Measurements from ENCODE around the gene SMYD1. TPM values are rescaled to one million over a fixed set of nuclear protein-coding genes. Genes with fewer than 3 reads are reported as not detected.
"Not testable (repeated sequence)": the region's sequence is repeated elsewhere in the genome, so short reads cannot be mapped to it uniquely, and the experiment has no call there.

SMYD1 gene
- total and polyA plus RNA-seq, 2 donors (not counting 1 experiment from before 2014, with no cell fraction given): not detected

GRCh38 chr2:88042476-88042875 is 25.1 kb upstream of the SMYD1 start:
- no peaks in the 10 kb centered on the region for H3K27me3 ChIP-seq (replicated peaks in 1 of 4; ENCODE audit: control extremely low read depth in 1 of 4, control insufficient read depth in 3 of 4, insufficient read depth in 4 of 4, low read length in 3 of 4)
- H3K4me1 ChIP-seq (ENCODE audit: control insufficient read depth in 2 of 2, insufficient read depth in 2 of 2, low read length in 2 of 2): no peaks in the 10 kb centered on the region
- H3K4me3 ChIP-seq (ENCODE audit: control extremely low read depth in 1 of 5, extremely low read depth in 1 of 5, insufficient read depth in 1 of 5, low read depth in 2 of 5, low read length in 4 of 5): no peak overlapping the region
- Mint-ChIP-seq H3K4me1 (peaks cover 32% of the 10 kb centered on the region), H3K27me3 (no peaks in the 10 kb centered on the region), H3K9me3 (ENCODE audit: insufficient read depth) (no peaks in the 10 kb centered on the region), H3K4me3 (no peak overlapping the region), H3K27ac (no peak overlapping the region)
- ChIA-PET CTCF (interaction anchor here (0.7 kb wide), 1 partner anchor 545 kb away, joined by 4 read pairs; no protein-coding TSS in a partner anchor), POLR2A (no interaction called here)
- intact Hi-C loops (cut with micrococcal nuclease): no loop called here
- no peak overlapping the region for H3K9ac ChIP-seq (ENCODE audit: low read length)
- H3K9me3 ChIP-seq (ENCODE audit: control extremely low read depth in 1 of 3, control insufficient read depth in 2 of 3, insufficient read depth in 1 of 3, low read length in 2 of 3): no peaks in the 10 kb centered on the region
- no CpG with 5 or more reads among the region's 5 CpGs for WGBS (ENCODE audit: insufficient coverage)
- H3K79me2 ChIP-seq (ENCODE audit: control insufficient read depth, insufficient read depth, low read length): peaks cover 70% of the 10 kb centered on the region
- H3K4me2 ChIP-seq (replicated peaks; ENCODE audit: low read depth, low read length, poor library complexity, severe bottlenecking): no peak overlapping the region
- H3K27ac ChIP-seq (ENCODE audit: low read length in 2 of 2): no peak overlapping the region
- no peak for DNase-seq
- H3K36me3 ChIP-seq (replicated peaks in 1 of 2; ENCODE audit: control extremely low read depth in 1 of 2, control insufficient read depth in 1 of 2, extremely low read depth in 1 of 2, insufficient read depth in 2 of 2, low read length in 1 of 2): peaks cover 0 to 7% of the 10 kb centered on the region in 2 experiments
- ATAC-seq (ENCODE audit: low read depth): no peak
- TF ChIP-seq EZH2 (IDR thresholded peaks at IDR 0.05; ENCODE audit: borderline replicate concordance, insufficient read depth, low read depth, low read length, poor library complexity, severe bottlenecking): no peak
- TF ChIP-seq CTCF (IDR thresholded peaks at IDR 0.05): no peak
- H2AFZ ChIP-seq (ENCODE audit: insufficient read depth, low read depth, low read length, poor library complexity, severe bottlenecking): no peak overlapping the region
- peaks cover 18% of the 10 kb centered on the region for H4K20me1 ChIP-seq (ENCODE audit: control insufficient read depth, insufficient read depth, low read length, poor library complexity, severe bottlenecking)

GRCh38 chr2:88045561-88045960 is 22.1 kb upstream of the SMYD1 start:
- H3K27me3 Mint-ChIP-seq; H3K27ac ChIP-seq (ENCODE audit: low read length in 2 of 2); H3K27me3 ChIP-seq (replicated peaks in 1 of 4; ENCODE audit: control extremely low read depth in 1 of 4, control insufficient read depth in 3 of 4, insufficient read depth in 4 of 4, low read length in 3 of 4); H3K4me3 Mint-ChIP-seq; H3K9me3 Mint-ChIP-seq (ENCODE audit: insufficient read depth); H3K27ac Mint-ChIP-seq; H3K4me2 ChIP-seq (replicated peaks; ENCODE audit: low read depth, low read length, poor library complexity, severe bottlenecking); intact Hi-C loops (cut with micrococcal nuclease); H3K4me3 ChIP-seq (ENCODE audit: control extremely low read depth in 1 of 5, extremely low read depth in 1 of 5, insufficient read depth in 1 of 5, low read depth in 2 of 5, low read length in 4 of 5); H3K9ac ChIP-seq (ENCODE audit: low read length); H3K9me3 ChIP-seq (ENCODE audit: control extremely low read depth in 1 of 3, control insufficient read depth in 2 of 3, insufficient read depth in 1 of 3, low read length in 2 of 3); H2AFZ ChIP-seq (ENCODE audit: insufficient read depth, low read depth, low read length, poor library complexity, severe bottlenecking); POLR2A ChIA-PET; H3K4me1 ChIP-seq (ENCODE audit: control insufficient read depth in 2 of 2, insufficient read depth in 2 of 2, low read length in 2 of 2); ATAC-seq (ENCODE audit: low read depth); DNase-seq: not testable (repeated sequence)
- 100% methylated on average over 2 of the region's 6 CpGs for WGBS (ENCODE audit: insufficient coverage)
- CTCF ChIA-PET: interaction anchor here (1.9 kb wide), 1 partner anchor 15 kb away, joined by 10 read pairs; no protein-coding TSS in a partner anchor
- peaks cover 18% of the 10 kb centered on the region for H4K20me1 ChIP-seq (ENCODE audit: control insufficient read depth, insufficient read depth, low read length, poor library complexity, severe bottlenecking)
- peaks cover 25% of the 10 kb centered on the region for H3K4me1 Mint-ChIP-seq
- peaks cover 5 to 15% of the 10 kb centered on the region in 2 experiments for H3K36me3 ChIP-seq (replicated peaks in 1 of 2; ENCODE audit: control extremely low read depth in 1 of 2, control insufficient read depth in 1 of 2, extremely low read depth in 1 of 2, insufficient read depth in 2 of 2, low read length in 1 of 2)
- peaks cover 77% of the 10 kb centered on the region for H3K79me2 ChIP-seq (ENCODE audit: control insufficient read depth, insufficient read depth, low read length)

Measured in B cell (primary cell).